Left colon (tissue), 2 donors: Measurements from ENCODE around the gene DNM2. TPM values are rescaled to one million over a fixed set of nuclear protein-coding genes. Genes with fewer than 3 reads are reported as not detected.
A peak's percentile ranks its signal among the peaks of the same experiment; 100 is the strongest.

Source experiments
- ATAC-seq: fragments of 200-7000 bp; cut with Tn5 transposase; one replicate; pipeline ENCODE4 v1.9.1; 2020; ENCODE audit warnings: mild to moderate bottlenecking, moderate library complexity
- DNase-seq, 2 donors: peaks; one replicate each; pipeline ENCODE4 v3.0.0-alpha.2; 2020
- intact Hi-C, 2 donors: fragments of 100-400 bp; cut with DNase I in 1 of 2; cut with micrococcal nuclease in 1 of 2; formaldehyde crosslinking; loops; one replicate each; pipeline versions ENCODE4 v1.11.2 to v1.14.0; 2022; cut with DNase I, micrococcal nuclease
- total RNA-seq, 2 donors: library from RNA; stranded (reverse); fragmentation: NEBNext Ultra II Directional; extraction: Animal tissue kit (Norgen Biotek cat#: 25700); gene quantifications; one replicate each; pipeline ENCODE4 v1.2.1, GENCODE V29; 2021
- donor health status: DM: no; HTN: no; CAD: no.
- donor health status: DM: yes; HTN: yes; CAD: no.

DNM2 gene
- total RNA-seq, 2 donors from 2014 or later, result 446 to 618 TPM

DNA sequence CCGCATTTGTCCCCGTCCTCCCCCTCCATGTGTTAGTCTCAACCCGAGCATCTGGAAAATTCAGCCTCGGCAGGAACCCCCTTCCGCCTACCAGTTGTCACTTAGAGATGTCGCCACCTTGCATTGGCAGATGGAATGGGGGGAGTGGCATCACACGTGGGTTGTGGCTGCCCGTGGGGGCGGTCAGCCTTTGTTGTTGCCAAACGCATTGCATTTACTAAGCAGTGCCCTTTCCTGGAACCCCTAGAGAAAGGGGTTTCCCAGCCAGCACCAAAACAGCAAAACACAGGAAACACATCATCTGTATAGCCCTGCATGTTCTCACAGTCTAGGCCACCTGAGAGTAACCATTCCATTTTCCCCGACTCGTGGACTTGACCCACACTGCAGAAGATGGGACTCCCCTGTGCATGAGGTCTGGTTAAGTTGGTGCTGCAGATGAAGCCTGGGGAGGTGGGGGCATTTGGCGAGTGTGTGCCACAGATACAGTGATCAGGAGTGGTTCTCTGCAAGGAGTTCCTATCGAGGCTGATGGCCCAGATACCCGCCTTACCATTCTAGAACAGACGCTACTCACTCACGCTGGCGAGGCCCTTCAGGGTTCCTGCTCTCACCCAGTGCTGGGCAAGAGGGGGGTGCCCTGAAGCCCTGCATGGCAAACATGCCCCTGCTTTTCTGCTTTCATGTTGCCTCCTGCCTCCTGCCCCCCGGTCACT lies 79.8 kb downstream of the DNM2 start:
- peak; percentile 10 for ATAC-seq
- DNase-seq, result no peak
- intact Hi-C loops, result no loop called here

DNA sequence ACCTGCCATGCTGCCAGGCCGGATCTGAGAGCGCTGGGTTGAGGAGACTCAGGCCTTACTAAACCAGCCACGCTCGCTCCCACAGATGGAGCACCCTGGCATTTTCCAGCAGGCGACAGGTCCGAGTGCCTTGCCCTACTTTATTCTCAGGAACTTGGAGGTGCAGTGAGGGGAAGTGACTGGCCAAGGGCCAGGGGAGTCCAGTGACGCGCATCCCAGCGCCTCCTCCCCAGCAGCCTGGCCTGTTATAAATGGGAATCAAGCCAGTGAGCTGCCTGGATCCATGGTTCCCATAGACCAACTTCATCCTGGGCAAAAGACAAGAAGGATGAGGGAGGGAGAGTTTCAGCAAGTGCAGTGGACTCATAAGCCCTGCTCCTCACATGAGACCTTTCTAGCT lies 82.6 kb downstream of the DNM2 start:
- no peak for DNase-seq
- intact Hi-C loops, result no loop called here
- ATAC-seq, result no peak

DNA sequence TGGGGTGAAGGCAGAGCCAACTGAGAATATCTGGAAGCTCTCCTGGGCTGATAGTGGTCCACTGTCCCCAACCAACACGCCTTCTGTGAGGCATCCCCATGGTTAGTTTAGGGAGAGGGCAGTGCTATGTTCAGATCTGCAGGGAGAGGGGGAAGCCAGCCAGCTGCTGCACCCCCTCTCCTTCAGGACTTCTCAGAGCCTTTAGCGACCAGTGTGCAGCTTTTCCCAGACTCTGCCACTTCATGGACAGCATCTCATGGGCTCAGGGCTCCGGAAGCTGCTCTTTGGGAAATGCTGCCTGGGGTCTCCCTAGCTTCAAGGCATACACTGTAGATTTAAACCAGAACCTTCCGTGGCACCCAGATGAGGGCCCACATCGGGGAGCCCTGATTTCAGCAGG lies 84.6 kb downstream of the DNM2 start:
- ATAC-seq (no peak), DNase-seq (no peak)
- intact Hi-C loops, result no loop called here

DNA sequence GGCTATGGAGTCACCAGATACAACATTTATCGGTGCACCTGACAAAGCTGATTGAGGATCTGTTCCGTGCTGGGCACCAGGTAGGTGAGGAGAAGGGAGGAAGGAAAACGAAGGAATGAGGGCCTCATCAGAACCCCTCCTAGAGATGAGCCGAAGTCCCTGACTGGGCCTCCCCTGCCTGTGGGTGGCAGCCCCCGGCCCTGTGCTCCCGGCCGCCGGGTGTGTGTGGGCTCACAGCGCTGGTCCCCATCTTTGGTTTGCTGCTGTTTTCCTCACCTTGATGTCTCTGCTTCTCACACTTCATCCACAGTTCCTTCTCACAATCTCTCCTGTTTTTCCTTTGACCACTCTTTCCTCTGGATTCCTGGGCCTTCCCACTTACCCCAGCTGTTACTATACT lies 85.4 kb downstream of the DNM2 start:
- intact Hi-C loops, result no loop called here

DNA sequence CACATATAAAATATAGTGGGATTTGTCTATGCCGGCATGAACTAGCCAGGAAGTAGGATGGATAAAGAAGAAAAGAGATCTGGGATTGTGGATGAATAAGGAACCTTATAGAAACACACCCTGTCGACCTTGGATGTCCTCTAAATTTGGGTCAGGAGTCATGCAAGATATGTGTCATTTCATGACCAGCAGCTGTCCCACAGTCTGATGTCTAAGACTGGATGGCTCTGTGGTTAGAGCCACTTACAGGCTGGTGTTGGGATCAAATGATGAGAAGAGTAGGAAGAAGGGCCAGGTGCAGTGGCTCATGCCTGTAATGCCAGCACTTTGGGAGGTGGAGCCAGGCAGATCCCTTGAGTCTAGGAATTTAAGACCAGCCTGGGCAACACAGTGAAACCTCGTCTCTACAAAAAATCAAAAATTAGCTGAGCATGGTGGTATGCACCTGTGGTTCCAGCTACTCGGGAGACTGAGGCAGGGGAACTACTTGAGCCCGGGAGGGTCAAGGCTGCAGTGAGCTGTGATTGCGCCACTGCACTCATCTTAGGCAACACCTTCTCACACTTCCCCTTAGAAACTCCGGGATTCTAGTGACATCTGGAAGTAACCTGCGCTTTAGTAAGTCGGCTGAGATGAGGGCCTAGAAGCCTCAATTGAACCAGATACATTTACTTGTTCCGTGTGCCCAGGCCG lies 87.3 kb downstream of the DNM2 start:
- intact Hi-C loops, result no loop called here
- DNase-seq (no peak), ATAC-seq (no peak)

More for the DNA sequence above, 85.4 kb downstream of the DNM2 start:
- no peak for ATAC-seq
- no peak for DNase-seq

DNA sequence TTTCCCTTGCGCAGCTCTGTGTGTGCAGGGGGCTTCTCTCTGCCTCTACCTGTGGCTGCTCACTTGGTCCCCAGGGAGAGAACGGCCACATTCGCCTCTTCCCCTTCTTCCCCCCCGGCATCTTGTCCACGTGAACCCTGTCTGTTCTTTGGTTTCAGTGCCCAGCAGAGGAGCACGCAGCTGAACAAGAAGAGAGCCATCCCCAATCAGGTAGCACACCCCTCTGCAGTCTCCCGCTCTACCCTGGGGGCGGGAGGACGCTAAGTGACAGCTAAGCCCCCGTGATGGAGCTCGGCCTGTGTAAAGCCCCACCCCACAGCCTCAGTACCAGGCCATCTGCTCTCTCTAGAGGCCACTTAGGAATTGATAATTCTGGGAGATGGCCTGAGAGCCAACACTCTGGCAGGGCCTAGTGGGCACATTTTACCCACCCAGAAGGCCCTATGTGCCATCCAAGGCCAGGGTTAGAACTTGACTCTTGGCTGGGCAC lies 87.9 kb downstream of the DNM2 start:
- ATAC-seq, result no peak
- intact Hi-C loops, result no loop called here
- no peak for DNase-seq

DNA sequence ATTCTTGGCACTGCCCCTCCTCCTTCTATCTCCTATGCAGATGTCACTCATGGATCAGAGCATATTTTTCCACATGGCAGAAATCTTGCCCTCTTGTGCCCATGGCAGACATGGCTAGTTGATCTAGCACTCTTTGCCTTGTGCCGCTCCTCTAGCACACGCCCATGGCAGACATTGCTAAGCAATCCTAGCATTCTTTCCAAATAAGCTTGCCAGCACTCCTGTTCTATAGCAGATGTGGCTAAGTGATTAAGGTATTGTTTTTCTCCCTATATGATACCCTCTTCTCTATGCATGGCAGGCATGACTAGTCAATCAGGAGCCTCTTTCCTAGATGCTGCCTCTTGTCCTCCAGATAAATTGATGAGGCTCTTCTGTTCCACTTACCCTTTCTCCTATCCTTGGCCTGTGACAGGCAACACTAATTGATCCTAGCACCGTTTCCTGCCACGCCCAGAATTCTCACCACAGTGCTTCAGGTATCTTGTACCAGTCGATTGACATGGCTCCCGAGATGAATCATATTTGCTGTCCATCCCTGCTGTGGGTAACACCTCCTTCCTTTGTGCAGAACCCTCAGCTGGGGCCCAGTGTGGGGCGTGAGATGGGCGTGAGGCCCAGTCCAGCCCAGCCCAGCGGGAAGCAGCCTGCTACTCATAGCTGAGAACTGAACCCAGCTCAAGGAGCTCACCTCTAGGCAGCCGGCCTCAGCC lies 91.2 kb downstream of the DNM2 start:
- intact Hi-C loops, result no loop called here
- ATAC-seq (peak; percentile 44), DNase-seq (no peak)

DNA sequence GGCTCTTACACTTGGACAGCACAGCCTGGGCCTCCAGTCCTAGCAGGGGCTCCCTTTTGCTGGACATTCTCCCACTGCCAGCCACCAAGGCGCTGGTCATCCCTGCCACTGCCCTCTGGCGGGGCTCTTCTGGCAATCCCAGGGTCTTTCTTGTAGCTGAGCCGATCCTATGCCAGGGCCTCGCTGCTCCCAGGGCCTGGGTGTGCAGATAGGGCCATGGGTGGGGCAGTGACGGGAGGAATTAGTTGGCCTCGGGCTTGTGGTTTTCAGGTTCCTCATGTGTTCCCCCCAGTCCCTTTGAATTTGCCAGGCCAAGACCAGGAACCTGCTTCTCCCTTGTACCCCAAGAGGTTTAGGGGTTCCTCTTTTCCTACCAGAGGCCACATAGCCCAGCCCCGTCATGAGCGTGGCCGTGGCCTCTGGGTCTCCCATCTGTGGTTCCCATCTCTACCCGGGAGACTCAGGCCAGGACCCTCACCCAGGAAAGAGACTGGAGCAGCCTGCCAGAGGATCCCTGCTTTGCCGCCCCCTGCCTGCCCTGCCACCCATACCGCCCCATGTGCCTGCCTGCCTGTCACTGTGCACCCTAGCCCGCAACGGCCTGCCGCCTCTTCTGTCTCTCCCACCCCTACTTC lies 91.9 kb downstream of the DNM2 start:
- DNase-seq (no peak), ATAC-seq (peak; percentile 2)
- intact Hi-C loops, result no loop called here

DNA sequence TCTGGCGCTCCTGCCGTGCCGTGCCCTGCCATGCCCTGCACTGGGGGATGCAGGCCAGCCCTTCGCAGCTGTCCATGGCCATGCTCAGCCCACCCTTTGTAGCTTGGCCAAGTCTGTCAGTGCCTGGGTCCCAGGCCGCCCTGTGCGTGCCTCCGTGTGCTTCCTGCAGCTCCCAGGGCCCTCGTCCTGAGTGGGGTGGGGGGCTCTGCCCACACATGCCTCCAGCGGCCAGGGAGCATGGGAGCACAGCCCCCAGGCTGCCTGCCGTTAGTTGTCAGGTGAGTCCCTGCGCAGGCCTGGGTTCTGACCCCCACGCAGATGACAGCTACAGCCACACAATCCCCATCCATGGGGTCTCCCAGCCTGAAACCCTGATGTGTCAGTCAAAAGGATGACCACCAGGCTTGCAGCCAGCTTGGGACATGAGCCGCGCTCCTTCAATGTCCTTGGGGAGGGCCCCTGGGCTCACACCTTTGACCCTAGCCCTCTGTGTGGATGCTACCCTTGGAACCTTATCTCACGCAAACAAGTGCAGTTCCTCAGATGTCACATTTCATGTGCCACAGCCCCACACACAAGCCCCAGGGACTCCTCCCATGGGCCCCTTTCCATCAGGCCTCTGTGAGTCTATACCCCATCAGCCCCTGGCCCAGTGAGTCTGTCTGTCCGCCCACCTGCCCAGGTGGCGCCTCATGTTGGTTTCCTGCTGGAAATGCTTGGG lies 93.7 kb downstream of the DNM2 start:
- intact Hi-C loops, result no loop called here
- peak; percentile 2 for ATAC-seq
- no peak for DNase-seq

DNA sequence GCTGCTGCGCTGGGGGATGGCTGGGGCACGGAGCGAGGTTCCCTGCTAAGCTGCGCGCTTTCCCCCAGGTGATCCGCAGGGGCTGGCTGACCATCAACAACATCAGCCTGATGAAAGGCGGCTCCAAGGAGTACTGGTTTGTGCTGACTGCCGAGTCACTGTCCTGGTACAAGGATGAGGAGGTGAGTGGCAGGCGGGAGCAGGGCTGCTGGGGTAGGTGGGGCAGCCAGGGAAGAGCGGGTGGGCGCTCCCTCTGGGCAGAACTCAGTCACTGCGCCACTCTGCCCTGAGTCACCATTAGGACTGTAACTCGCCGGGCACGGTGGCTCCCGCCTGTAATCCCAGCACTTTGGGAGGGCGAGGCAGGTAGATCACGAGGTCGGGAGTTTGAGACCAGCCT lies 94.3 kb downstream of the DNM2 start:
- ATAC-seq (no peak), DNase-seq (no peak)
- intact Hi-C loops, result no loop called here

DNA sequence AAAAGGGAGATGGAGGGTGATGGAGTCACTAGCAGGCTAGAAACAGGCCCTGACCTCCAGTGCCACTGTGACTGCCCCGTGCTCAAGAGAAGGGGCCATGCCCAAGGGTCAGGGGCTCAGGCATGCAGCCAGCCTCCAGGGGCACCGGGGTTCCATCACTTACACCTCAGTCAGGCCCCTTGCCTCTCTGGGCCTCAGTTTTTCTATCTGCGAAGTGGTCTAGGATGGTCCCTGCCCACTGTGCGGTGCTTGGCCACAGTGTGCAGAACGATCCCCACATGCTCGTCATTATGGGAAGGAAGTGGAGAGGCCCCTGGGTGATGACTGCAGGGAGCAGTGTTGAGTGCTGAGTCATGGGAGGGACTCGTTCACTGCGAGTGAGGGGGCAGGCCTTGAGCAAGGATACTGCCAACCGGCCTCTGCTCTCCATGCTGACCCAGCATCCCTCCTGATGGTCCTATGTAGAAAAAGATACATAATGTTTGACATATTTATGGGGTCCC lies 95.1 kb downstream of the DNM2 start:
- intact Hi-C loops, result no loop called here
- ATAC-seq (no peak), DNase-seq (peak in 1 of 2 donors; percentile 61)

DNA sequence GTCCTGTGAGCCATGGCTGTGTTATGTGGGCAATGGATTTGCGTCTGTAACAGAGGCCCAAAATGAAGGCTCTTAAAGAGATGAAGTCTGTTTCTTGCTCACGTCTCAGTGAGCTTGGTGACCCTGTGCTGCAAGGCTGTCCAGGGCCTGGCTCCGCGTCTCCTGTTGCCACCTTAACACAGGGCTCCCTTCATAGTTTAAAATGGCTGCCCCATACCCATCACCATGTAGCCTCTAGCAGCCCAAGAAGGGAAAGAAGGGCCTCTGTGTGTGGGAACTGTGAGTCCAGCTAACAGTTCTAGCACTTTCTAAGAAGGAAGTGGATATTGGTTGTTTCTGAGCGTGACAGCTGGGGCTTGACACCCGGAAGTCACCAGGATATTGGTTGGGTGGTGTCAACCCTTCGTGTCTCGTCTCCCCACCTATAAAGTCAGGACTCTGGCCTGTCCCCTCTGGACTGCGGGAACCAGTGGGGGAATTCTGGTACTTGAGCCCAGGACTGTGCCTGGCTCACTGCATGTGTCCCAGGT lies 97.2 kb downstream of the DNM2 start:
- DNase-seq (no peak), ATAC-seq (no peak)
- intact Hi-C loops, result no loop called here

DNA sequence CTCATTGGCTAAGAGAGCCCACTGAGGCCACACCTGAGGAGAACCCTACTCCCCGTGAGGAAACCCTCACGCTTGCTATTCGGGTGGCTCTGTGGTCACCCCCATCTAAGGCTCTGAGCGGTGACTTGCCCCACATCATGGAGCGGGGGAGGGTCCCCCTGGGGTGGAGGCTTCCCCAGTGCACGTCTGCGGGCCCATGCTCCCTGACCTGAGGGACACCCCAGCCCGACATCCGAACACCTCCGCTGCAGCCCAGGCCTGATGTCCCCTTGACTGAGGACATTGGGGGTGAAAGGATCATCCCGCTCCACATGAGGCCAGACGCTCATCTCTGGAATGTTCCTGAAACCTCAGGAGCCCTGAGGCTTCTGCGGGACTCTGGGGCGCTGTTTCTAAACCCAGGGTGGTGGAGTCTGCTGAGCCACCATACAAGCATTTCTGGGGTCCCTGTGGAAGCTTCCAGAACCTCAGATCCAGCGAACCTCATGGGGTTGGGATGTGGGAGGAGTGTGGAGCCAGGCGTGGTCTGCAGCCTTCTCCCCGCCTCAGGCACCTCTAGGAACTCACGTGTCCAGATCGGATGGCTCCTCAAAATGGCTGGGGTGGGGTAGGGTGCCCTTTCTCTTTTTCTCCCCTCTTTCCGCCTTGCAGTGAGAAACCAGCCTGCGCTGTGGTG lies 98.2 kb downstream of the DNM2 start:
- ATAC-seq (no peak), DNase-seq (no peak)
- intact Hi-C loops, result no loop called here

DNA sequence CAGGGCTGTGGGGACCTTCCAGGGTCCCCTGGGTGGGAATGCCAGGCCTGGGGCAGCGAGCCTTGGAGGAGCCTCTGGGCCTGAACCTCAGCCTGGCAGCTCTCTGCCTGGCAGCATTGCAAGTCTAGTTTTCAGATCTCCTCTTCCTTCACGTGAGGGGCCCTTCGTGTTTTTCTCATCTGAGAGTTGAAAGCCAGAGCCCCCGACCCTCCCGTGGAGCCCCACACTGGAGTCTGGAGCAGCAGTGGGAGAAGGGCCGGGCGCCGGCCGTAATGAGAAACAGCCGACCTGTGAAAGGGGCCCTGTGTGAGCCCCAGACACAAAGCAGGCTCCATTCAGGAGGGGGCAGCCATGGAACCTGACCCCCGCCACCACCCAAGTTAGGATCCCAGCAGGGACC lies 98.8 kb downstream of the DNM2 start:
- DNase-seq (no peak), ATAC-seq (no peak)
- intact Hi-C loops, result no loop called here

DNA sequence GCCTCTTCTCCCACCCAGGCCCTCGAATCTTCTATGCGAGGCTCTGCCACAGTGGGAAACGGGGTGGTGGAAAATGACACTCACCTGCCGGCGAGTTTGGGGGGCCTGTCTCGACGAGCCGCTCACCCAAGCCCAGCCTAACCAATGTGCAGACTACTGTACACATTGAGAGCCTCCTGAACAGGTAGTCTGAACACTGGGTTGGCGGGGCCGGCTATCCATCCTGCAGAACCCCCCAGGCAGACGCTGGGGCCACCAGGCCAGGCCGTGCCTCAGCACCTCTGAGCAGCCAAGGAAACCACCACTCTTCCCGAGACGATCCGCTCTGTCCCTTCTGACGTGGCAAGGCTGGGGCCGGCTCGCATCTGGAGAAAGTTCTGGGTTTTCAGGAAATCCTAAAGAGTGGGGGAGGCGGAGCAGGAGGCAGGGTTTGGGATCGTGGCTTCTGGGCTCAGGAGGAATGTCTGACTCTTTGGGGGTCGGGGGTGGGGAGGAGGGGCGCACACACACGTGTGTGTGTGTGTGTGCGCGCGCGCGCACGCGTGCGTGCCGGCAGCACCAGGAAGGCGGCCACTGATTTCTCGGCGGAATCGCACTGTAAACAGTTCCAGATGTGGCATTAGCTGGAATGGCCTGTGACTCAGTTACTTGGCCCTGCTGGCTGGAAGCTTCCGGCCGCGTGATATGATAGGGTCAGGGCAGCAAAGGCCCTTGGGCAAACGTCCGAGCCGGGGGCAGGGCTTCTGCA lies 99.6 kb downstream of the DNM2 start:
- DNase-seq (peak; percentile 48 to 55), ATAC-seq (no peak)
- intact Hi-C loops, result no loop called here

DNA sequence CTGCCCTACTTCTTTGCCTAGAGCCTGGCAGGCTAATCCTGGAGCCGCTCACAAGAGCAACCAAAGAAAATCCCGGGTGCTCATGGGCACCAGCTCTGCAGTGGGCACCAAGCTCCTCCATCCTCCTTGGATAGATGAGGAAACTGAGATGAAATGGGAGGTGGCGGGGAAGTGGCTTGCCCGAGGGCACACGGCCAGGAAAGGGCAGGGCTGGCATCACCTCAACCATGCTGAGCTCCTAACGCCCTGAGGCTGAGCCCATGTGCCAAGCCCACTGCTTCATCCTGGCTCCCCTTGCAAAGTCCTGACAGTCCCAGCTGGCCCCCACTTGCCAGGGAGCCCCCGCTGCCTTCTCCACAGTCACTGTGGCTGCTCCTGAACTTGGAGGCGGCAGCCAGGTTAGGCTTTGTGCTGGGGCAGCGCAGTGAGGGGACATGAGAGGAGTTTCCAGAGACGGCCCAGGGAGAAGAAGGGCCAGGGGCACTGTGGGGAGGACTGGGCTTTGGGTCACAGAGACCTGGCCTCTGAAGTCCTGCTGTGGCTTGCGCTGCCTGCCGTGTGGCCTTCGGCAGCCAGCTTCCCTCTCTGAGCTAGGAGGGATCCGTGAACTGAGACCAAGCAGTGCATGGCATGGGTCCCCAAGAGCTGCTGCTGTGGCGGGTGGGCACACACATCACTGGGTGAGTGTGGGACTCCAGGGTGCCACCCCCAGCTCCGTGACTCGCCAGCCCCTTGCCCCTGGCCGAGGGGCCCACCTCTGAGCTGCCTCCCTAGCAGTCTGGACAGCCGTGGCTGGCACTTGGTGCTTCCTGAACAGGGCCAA lies 100.6 kb downstream of the DNM2 start:
- no peak for DNase-seq
- intact Hi-C loops, result no loop called here
- no peak for ATAC-seq
